Islet of Langerhans (tissue), 1 donor: Measurements from ENCODE around the gene CPT1C.

Source experiments
- FAIRE-seq: peaks from one replicate; lab custom pipeline; 2011; peaks lifted over from hg19 to GRCh38; lab: Jason Lieb, UNC

Gene CPT1C

DNA sequence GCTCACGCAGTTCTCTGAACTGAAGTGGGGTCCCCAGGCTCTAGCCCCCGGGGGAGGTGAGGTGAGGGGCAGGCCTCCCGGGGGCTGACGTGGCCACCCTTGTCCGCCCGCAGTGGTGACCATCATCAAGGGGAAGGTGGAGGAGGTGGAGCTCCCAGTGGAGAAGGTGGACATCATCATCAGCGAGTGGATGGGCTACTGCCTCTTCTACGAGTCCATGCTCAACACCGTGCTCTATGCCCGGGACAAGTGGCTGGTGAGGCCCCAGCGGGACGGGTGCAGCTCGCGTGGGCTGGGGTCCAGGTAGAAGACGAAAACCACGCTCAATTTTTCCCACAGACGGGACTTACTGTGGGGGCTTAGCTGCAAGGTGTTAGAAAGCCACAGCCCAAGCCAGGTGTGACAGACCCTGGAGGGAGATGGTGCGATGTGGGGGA is 7.1 kb upstream of the CPT1C start:
- no peak for FAIRE-seq

DNA sequence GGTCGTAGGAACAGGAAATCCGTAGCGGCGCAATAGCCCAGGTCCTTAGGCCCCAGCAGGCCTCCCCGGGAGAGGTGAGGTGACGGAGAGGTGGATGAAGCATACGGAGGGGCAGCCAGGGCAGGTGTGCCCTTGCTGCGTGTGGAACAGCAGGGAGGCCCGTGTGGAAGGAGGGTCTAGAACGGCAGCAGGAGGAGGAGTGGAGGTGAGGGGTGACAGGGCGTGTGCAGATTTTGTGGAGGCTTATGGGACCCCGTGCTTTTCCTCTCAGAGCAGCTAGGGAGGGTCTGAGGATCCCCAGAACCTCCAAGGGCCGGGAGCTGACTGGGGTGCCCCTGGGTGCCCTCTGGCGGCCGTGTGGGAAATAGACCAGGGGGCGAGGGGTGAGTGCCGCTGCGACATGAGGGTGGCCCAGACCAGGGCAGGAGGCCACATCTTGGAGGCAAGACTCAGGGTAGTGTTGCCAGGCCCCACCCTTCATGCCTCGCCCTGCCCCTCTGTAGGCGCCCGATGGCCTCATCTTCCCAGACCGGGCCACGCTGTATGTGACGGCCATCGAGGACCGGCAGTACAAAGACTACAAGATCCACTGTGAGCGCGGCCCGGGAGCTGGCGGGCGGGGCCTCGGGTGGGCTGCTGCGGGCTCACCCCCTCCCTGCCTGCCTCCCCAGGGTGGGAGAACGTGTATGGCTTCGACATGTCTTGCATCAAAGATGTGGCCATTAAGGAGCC is 6.5 kb upstream of the CPT1C start:
- FAIRE-seq = no peak

DNA sequence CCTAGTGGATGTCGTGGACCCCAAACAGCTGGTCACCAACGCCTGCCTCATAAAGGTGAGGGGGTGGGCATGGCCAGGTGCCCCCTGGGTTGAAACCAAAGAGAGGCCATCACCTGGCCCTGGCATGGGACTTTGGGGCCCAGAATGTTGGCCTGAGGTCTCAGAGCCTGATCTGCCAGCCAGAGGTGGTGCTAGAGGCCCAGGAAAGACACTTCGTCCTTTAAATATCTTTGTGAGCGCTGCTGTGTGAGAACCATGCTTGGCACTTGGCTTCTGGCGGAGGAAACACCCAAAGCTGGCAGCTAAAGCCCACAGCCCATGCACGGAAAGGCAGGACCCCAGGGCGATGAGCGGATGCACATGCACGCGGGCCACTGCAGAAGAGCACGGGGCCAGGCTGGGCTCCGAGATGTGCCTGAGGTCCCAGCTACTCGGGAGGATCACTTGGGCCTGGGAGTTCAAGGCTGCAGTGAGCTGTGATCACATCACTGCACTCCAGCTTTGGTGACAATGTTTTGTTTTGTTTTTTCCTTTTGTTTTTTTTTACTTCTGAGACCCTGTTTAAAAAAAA is 5.8 kb upstream of the CPT1C start:
- no peak for FAIRE-seq

DNA sequence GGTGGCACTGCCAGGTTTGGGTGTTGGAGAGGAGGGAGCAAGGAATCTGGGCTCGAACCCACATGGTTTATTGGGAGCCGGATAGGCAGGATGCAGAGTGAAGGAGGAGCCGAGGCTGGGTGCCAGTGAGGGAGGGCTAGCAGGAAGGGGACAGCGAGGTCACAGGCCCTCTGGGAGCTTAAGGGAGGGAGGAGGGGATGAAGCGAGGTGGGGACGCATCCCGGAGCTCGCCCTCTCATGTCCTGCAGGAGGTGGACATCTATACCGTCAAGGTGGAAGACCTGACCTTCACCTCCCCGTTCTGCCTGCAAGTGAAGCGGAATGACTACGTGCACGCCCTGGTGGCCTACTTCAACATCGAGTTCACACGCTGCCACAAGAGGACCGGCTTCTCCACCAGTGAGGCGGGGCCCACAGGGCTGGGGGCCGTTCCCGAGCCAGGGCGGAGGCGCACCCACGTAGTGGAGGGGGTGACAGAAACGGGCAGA is 5.0 kb upstream of the CPT1C start:
- FAIRE-seq = no peak

DNA sequence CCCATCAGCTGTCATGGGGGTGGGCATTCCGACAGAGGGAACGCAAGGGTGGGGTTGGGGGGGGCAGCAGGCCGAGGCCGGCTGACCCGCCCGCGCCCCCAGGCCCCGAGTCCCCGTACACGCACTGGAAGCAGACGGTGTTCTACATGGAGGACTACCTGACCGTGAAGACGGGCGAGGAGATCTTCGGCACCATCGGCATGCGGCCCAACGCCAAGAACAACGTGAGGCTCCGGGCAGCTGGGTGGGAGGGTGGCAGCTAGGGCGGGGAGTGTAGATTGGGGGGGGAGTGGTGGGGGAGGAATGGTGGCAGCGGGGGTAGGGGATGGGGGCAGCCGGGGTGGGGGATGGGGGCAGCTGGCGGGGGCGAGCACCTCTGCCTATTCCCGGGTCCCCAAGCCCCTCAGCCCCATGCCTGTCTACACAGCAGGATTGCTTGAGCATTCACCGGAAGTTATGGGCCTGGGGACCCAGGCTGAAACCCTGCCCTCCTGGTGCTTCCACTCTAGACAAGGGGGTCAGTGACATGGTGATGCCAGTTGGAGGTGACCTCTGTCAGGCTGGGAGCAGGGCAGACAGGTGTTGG is 4.3 kb upstream of the CPT1C start:
- no peak for FAIRE-seq

DNA sequence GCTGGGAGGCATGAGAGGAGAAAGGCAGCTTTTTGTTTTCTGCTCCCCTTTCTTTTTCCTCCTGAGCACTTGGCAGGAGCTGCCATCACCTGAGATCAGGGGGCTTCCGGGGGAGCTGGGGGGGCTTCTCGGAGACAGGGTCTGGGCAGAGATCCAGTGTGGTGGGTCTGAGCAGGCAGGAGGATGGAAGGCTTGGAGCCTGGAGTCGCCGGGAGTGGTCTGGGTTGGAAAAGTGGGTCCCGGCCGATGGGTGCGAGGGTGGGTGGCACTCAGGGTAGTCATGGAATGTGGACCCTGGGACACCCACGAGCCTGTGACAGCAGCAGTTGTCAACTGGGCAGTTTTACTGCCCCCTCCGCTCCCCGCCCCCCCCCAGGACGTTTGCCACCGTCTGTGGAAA is 3.8 kb upstream of the CPT1C start:
- no peak for FAIRE-seq

DNA sequence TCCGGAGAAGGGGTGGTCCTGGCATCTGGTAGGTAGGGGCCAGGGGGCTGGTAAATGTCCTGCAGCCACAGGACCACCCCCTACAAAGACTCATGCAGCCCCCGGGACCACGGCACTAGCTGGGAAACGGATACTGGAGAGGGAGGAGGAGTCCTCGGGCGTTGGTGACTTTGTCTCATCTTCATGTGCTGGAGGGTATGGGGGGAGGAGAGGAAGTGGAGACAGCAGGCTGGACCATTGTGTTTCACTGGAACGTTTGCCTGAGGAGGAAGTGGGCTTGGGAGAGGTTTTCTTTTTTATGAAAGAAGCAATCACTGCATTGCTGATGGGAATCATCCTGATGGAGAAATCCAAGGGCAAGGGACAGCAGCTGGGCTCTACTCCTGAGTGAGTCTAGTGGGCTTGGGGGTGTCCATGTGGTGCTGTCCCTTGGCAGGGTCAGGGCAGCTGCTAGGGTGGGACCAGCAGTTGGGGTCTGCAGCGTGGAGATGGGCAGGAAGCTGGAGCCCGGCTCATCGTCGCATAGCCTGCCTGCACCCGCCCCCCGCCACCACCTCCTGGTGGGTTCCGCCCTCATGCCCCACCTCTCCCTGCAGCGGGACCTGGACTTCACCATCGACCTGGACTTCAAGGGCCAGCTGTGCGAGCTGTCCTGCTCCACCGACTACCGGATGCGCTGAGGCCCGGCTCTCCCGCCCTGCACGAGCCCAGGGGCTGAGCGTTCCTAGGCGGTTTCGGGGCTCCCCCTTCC is 3.2 kb upstream of the CPT1C start:
- FAIRE-seq = no peak

DNA sequence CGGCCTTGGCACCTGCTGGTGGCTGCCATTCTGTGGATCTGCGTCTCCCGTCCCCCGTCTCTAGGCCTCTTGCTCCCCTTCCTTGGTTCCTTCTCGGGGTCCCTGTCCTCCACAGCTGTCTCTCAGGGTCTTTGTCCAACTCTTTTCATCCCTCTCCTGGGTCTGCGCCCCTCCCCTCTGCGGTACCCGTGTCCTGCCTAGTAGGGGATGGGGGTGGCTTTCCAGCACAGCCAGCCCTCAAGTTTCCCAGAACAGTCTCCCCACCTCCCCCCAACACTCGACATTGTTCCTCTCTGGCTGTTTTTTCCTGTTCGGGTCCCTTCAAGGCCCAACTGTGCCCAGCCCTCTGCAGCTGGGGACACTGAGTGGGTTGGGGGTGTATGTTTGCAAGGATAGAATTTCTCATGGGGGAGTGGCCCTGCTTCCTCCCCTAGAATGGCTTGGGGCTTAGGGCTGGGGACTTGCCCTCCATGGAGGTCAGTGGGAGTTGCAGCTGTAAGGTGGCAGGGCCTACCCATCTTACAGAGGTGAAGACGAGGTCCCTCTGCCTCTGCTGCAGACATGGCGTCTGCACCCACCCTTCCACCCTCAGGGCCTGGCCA is 2.3 kb upstream of the CPT1C start:
- FAIRE-seq = no peak

DNA sequence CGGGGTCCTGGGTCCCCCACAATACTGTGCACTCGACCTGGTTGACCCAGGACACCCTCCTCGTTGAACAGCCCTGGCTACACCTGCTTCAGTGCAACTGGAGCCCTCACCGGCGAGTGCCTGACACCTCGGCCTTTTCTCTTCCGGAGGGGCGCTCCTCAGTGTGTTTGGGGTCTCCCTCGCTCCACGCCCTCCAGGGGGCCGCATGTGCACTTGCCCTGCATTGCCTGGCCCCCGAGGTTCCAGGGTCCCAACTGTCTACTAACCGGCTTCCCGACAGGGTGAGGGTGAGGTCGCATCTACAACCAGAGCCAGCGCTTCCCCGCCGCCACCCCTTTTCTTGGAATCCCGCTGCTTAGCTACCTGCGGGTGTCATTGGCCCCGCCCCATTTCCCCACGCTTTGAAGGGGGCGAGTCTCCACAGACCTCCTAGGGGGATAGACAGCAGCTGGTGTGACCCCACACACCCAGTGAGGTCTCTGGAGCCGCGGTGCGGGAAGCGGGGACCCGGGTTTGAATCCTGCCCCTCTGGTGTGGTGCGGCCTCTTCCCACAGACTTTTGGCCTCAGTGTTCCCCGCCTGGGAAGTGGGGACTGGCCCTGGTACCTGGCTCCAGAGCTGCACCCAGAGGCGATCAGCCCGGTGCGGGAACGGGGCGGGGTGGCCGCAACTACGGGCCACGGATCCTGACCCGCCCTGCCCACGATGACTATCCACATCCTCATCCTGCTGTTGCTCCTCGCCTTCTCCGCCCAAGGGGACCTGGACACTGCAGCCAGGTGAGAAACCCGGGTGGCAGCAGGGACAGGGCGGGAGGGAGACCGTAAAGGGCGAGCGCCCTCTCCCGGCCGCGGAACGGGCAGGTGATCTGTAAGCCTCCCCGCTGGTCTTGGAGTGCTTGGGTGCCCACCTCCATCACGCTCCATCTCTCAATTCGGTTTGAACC is 1.5 kb upstream of the CPT1C start, which contains the start of gene ADM5:
Gene ADM5 (plus strand): TSS at position 462 of the 946 bp plus-strand sequence. CDS start 244 bp downstream, at position 706.
- no peak for FAIRE-seq

DNA sequence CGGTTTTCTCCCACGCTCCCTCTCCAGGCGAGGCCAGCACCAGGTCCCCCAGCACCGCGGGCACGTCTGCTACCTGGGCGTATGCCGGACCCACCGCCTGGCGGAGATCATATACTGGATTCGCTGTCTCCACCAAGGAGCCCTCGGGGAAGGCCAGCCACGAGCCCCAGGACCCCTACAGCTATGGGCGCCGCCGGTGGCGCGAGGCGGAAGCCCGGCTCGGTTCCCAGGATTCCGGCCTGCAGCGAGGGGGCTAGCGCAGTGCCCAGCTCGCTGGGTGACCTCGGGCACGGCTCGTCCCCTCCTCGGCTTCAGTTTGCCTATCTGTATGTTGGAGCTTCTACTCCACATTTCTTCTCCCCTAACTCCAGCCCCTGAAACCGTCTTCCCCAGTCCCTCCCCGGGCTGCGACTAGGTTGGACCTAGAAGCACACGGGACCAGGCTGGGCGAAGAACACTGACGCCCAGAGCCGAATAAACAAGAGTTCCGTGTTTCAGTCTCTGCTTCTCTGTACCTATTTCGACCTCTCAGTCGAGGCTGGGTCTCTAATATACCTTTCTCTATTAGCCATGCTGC is 749 bp upstream of the CPT1C start:
- FAIRE-seq = no peak

DNA sequence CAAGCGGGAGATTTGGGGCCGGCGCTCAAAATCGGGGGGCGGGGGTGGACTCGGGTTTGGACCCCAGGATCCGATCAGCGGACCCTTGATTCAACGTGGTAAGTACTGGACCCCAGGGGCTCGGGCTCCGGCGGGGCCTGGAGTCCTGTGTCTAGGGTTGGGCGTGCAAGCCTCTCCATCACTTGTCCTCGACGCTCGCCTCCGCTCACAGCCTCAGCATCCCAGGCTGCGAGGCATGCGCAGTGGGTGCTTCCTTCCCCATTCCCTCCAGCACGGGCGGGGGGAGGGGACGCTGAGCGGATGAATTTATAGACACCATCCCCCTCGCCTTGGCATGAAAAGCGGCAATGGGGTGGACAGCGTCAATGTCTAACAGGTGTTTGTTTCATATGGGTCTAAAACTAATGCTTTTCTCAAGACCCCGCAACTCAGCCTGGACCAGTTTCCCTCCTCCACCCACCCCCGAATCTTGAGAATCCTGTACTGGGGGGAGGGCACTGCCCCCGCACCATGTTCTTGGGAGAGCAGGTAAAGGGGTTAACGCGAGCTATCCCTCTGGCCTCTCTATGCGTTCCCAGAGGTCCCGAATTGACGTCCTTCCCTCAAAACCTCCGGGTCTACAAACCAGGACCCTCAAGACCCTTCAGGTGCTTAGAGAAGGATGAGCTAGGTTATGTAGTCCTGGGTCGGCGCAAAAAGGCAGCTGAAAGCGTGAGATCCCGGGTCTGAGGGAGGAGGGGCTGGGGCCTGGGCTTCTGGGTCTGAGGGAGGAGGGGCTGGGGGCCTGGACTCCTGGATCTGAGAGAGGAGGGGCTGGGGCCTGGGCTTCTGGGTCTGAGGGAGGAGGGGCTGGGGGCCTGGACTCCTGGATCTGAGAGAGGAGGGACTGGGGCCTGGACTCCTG is 579 bp downstream of the CPT1C start:
- no peak for FAIRE-seq

DNA sequence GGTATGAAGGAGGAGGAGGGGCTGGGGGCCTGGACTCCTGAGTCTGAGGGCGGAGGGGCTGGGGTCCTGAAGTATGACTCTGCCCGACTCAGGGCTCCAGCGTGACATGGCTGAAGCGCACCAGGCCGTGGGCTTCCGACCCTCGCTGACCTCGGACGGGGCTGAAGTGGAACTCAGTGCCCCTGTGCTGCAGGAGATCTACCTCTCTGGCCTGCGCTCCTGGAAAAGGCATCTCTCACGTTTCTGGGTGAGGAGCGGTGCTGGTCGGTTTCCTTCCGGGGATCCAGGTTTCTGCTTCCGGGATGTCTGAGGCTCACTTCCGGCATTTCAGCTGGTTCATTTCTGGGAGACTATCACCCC is 1.2 kb downstream of the CPT1C start:
- no peak for FAIRE-seq

DNA sequence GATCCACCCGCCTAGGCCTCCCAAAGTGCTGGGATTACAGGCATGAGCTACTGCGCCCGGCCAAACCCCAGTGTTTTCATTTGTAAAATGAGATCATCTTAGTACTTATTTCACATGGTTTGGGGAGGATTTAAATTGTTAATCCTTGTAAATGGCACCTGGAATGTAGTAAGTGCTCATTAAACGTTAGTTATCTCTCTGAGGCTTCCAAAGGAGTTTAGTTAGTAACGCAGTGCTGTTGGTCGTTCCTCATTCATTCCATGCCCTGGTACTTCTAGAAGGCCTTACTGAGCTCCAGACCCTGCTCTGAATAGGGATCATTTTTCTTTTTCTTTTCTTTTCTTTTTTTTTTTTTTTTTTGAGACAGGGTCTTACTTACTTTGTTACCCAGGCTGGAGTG is 5.2 kb downstream of the CPT1C start:
- no peak for FAIRE-seq

DNA sequence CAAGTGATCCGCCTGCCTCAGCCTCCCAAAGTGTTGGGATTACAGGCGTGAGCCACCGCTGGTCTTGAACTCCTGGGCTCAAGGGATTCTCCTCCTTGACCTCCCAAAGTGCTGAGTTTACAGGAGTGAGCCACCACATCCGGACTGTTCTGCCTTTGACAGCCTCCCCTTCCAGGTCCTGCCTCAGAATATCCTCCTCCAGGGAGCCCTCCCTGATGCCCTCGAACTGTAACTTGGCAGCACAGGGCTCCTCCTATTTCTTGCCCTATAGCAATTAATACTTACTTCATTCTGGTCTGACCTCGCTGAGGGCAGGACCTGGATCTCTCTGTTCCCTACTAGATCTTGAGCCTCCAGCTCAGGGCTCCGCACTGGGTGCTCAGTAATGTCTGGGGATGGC is 5.9 kb downstream of the CPT1C start:
- FAIRE-seq = no peak

DNA sequence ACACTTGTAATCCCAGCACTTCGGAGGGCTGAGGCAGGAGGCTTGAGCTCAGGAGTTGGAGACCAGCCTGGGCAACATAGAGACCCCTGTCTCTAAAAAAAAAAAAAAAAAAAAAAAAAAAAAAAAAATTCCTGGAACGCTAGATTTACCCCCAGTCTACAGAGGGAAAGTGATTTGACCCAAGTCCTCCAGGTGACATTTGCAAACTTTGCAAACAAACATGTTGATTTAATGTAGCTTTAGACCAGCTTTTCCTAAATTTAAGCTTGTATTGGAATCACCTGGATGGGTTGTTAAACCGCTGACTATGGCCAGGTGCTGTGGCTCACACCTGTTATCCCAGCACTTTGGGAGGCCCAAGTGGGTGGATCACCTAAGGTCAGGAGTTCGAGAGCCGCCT is 8.4 kb downstream of the CPT1C start:
- no peak for FAIRE-seq

DNA sequence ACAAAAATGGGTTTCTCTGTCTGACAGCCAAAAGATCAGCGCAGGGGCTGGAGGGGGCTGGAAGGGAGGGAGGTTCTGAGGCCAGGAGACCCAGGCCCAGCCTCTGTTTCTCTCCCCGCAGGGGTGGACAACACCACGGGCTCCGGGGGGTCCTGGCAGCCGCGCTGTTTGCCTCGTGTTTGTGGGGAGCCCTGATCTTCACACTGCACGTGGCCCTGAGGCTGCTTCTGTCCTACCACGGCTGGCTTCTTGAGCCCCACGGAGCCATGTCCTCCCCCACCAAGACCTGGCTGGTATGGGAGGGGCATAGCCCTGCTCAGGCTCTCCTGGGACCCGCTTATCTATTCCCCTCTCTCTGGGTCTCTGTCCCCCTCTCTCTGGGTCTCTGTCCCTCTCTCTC is 9.6 kb downstream of the CPT1C start:
- FAIRE-seq = no peak

DNA sequence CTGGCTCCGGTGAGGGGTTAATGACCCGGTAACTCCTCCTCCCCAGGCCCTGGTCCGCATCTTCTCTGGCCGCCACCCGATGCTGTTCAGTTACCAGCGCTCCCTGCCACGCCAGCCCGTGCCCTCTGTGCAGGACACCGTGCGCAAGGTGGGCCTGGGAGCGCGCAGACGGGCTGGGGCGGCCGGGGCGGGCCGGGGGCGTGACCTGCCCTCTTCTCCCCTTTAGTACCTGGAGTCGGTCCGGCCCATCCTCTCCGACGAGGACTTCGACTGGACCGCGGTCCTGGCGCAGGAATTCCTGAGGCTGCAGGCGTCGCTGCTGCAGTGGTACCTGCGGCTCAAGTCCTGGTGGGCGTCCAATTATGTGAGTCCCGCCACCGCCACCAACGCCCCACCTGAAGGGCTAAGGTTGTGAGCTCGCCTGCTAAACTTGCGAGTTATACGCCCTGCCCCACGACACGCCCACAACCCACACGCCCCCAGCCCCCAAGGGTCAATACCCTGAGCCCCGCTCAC is 10.4 kb downstream of the CPT1C start:
- FAIRE-seq = no peak

DNA sequence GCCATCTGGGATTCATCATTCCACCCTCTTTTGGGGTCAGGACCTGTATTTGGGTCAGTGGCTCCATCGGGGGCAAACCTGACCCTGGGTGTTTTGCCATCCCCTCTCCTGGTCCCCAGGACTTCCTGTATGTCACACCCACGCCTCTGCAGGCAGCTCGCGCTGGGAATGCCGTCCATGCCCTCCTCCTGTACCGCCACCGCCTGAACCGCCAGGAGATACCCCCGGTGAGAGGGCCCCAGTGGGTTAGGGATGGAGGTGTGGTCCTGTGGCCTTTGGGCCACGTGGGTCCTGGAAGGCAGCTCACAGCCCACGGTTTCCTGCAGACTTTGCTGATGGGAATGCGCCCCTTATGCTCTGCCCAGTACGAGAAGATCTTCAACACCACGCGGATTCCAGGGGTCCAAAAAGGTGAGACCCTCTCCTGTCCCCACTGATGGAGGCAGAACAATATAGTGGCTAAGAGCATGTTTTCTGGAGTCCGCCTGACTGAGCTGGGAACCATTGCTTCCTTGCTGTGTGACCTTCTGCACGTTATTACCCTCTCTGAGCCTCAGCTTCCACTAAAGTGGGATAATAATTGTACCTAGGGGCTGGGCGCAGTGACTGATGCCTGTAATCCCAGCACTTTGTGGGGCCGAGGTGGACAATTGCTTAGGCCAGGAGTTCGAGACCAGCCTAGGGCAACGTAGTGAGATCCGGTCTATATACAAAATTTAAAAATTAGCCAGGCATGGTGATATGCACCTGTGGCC is 14.1 kb downstream of the CPT1C start:
- no peak for FAIRE-seq

DNA sequence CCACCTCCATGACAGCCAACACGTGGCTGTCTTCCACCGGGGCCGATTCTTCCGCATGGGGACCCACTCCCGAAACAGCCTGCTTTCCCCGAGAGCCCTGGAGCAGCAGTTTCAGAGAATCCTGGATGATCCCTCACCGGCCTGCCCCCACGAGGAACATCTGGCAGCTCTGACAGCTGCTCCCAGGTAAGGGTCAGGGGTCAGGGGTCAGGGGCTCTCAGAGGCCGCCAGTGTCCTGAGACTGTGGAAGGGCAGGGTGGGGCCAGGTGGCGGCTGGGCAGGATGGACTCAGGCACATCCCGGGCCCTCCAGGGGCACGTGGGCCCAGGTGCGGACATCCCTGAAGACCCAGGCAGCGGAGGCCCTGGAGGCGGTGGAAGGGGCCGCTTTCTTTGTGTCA is 15.0 kb downstream of the CPT1C start:
- no peak for FAIRE-seq
